ENCODE data around the gene BDH2. TPM values are rescaled to one million over a fixed set of nuclear protein-coding genes. Genes with fewer than 3 reads are reported as not detected.

BDH2 gene
- total and polyA plus RNA-seq, 2 of the 4 experiments (the other 2 are of a cell fraction): 49.7 to 52.2 TPM

DNA sequence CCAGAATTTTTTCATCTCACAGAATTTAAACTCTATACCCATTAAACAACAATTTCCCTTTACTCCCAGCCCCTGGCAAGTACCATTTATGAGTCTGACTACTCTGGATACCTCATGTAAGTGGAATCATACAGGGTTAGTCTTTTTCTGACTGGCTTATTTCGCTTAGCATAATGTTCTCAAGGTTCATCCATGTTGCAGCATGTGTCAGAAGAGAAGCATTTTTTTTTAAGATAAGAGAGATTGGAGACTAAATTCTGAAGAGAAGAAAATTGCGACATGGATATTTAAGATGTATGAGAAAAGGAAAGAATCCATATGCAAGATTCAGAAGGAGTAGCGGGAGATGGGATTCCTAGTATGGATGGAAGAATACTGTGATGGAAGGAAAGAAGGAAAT lies 68.8 kb downstream of the BDH2 start:
- Histone ChIP-seq H3K9me1 (ENCODE audit: insufficient read depth, low read length) (no peaks in the 10 kb centered on the region), H3K27ac (ENCODE audit: insufficient read depth, low read length) (no peak overlapping the region), H2AFZ (replicated peaks; ENCODE audit: low read length, poor library complexity) (no peak overlapping the region), H3K9me3 (ENCODE audit: control insufficient read depth, insufficient read depth, low read length) (no peaks in the 10 kb centered on the region), H4K8ac (ENCODE audit: low read depth in 2 of 2, low read length in 2 of 2) (no peak overlapping the region), H2AK9ac (replicated peaks; ENCODE audit: low read depth, low read length, poor library complexity) (no peak overlapping the region), H3K9ac (ENCODE audit: low read depth, low read length) (no peak overlapping the region), H2AK5ac (ENCODE audit: low read depth, low read length) (no peak overlapping the region), H3K4ac (ENCODE audit: low read depth, low read length) (no peak overlapping the region), H2BK5ac (ENCODE audit: low read depth, low read length, poor library complexity, severe bottlenecking) (no peak overlapping the region), H3K18ac (ENCODE audit: low read depth, low read length) (no peak overlapping the region), H4K20me1 (ENCODE audit: insufficient read depth, low read length) (no peaks in the 10 kb centered on the region), H3K4me3 (ENCODE audit: insufficient read depth, low read depth, low read length) (no peak overlapping the region), H3K56ac (ENCODE audit: extremely low read depth, insufficient read depth, low read length) (no peak overlapping the region), H3K27me3 (ENCODE audit: control insufficient read depth, insufficient read depth, low read length) (no peaks in the 10 kb centered on the region), H3K4me2 (ENCODE audit: low read depth, low read length) (no peak overlapping the region), H3K79me1 (ENCODE audit: low read depth in 1 of 2, low read length in 2 of 2) (no peaks in the 10 kb centered on the region), H2BK20ac (ENCODE audit: low read depth, low read length) (no peak overlapping the region), H3K36me3 (ENCODE audit: control insufficient read depth, insufficient read depth, low read length) (no peaks in the 10 kb centered on the region; the same call in 1 of the 2 replicates), H3K4me1 (ENCODE audit: control insufficient read depth, insufficient read depth, low read length) (no peaks in the 10 kb centered on the region), H4K91ac (ENCODE audit: insufficient read depth, low read depth, low read length) (no peak overlapping the region), H2BK120ac (ENCODE audit: low read depth, low read length) (no peak overlapping the region), H4K5ac (ENCODE audit: low read depth, low read length) (no peak overlapping the region), H3K23ac (ENCODE audit: low read depth, low read length) (no peak overlapping the region), H2BK15ac (ENCODE audit: low read depth, low read length) (no peak overlapping the region), H3K14ac (replicated peaks; ENCODE audit: low read depth, low read length) (no peak overlapping the region)
- CTCF ChIA-PET: no interaction called here
- intact Hi-C loops (cut with micrococcal nuclease): no loop called here
- no peak for ATAC-seq (ENCODE audit: low read depth)
- no peak for TF ChIP-seq MXI1 (IDR thresholded peaks at IDR 0.05; ENCODE audit: borderline replicate concordance, low read depth, low read length)
- TF ChIP-seq RFX5 (IDR thresholded peaks at IDR 0.05; ENCODE audit: low read depth, low read length): no peak
- no peak for TF ChIP-seq RCOR1 (IDR thresholded peaks at IDR 0.05; ENCODE audit: insufficient replicate concordance, low read length)
- TF ChIP-seq MAZ (IDR thresholded peaks at IDR 0.05; ENCODE audit: borderline replicate concordance, low read depth, low read length): no peak
- TF ChIP-seq, protein P1, sequence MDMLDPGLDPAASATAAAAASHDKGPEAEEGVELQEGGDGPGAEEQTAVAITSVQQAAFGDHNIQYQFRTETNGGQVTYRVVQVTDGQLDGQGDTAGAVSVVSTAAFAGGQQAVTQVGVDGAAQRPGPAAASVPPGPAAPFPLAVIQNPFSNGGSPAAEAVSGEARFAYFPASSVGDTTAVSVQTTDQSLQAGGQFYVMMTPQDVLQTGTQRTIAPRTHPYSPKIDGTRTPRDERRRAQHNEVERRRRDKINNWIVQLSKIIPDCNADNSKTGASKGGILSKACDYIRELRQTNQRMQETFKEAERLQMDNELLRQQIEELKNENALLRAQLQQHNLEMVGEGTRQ (IDR thresholded peaks at IDR 0.05; ENCODE audit: low read depth, low read length): no peak
- TF ChIP-seq, protein P2, sequence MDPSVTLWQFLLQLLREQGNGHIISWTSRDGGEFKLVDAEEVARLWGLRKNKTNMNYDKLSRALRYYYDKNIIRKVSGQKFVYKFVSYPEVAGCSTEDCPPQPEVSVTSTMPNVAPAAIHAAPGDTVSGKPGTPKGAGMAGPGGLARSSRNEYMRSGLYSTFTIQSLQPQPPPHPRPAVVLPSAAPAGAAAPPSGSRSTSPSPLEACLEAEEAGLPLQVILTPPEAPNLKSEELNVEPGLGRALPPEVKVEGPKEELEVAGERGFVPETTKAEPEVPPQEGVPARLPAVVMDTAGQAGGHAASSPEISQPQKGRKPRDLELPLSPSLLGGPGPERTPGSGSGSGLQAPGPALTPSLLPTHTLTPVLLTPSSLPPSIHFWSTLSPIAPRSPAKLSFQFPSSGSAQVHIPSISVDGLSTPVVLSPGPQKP (IDR thresholded peaks at IDR 0.05; ENCODE audit: borderline replicate concordance, low read depth, low read length): no peak
- TF ChIP-seq CHD1 (IDR thresholded peaks at IDR 0.05; ENCODE audit: low read depth, low read length): no peak
- TF ChIP-seq SMC3 (IDR thresholded peaks at IDR 0.05; ENCODE audit: low read depth, low read length): no peak
- no peak for TF ChIP-seq CEBPB (IDR thresholded peaks at IDR 0.05; ENCODE audit: low read depth, low read length)
- no peak for TF ChIP-seq NFE2L2 (IDR thresholded peaks at IDR 0.05; ENCODE audit: low read depth, low read length)
- POLR2A ChIA-PET (ENCODE audit: unreplicated experiment): no interaction called here
- no TSS peak for BruUV-seq (replicated peaks)
- in situ Hi-C loops (cut with MboI; ENCODE audit: low sequenced_read_pairs): no loop called here
- no CpG with 5 or more reads among the region's 3 CpGs for WGBS, 2 experiments (ENCODE audit: extremely low coverage in 2 of 2, insufficient read length in 1 of 2)
- dilution Hi-C loops (cut with HindIII; ENCODE audit: low sequenced_read_pairs, unreplicated experiment): no loop called here
- DNase-seq: no peak

Data from IMR-90 (cell line).